Activated CD4-positive, alpha-beta T cell treated with anti-CD3 and anti-CD28 coated beads, Interleukin-2, amount 10 ng/mL, durations not matched to agents 24 days and 14 days (primary cell): Measurements from ENCODE around the gene GAB3. TPM values are rescaled to one million over a fixed set of nuclear protein-coding genes. Genes with fewer than 3 reads are reported as not detected.

Source experiments
- DNase-seq: peaks from one replicate; pipeline ENCODE4 v3.0.0; 2022
- H3K27ac Mint-ChIP-seq: one replicate; pipeline ENCODE4 v1.8.0; 2022; ENCODE audit warnings: mild to moderate bottlenecking, mixed read lengths
- H3K27me3 Mint-ChIP-seq: one replicate; pipeline ENCODE4 v1.8.0; 2022; ENCODE audit warnings: mixed read lengths
- H3K36me3 Mint-ChIP-seq: one replicate; pipeline ENCODE4 v1.8.0; 2022; ENCODE audit warnings: low read depth, mild to moderate bottlenecking, mixed read lengths
- H3K4me1 Mint-ChIP-seq: one replicate; pipeline ENCODE4 v1.8.0; 2021; ENCODE audit warnings: mixed read lengths
- H3K4me3 Mint-ChIP-seq: one replicate; pipeline ENCODE4 v1.8.0; 2022; ENCODE audit warnings: mild to moderate bottlenecking, moderate library complexity, mixed read lengths
- H3K9me3 Mint-ChIP-seq: one replicate; pipeline ENCODE4 v1.8.0; 2021; ENCODE audit warnings: mixed read lengths
- intact Hi-C: fragments of 100-400 bp; cut with micrococcal nuclease; formaldehyde crosslinking; loops from one replicate; pipeline ENCODE4 v1.15.1; 2023
- total RNA-seq: library from RNA; stranded (reverse); gene quantifications from 2 replicates; pipeline ENCODE4 v1.2.3, GENCODE V29; 2022

Gene GAB3
- total RNA-seq = 3.5 and 3.6 TPM in 2 replicates

GRCh38 chrX:154750301-154751202 lies at the start of gene GAB3:
TSS of gene GAB3 (minus strand) at chrX:154751077. CDS start at chrX:154751025, 52 bp downstream.
- Mint-ChIP-seq H3K4me1 (peaks cover 15% of the 10 kb centered on the region), H3K9me3 (no peaks in the 10 kb centered on the region), H3K27ac (peak within 1 kb of the TSS; percentile 67), H3K36me3 (peaks cover 3% of the 10 kb centered on the region), H3K4me3 (peak within 1 kb of the TSS; percentile 79), H3K27me3 (peaks cover 5% of the 10 kb centered on the region)
- DNase-seq = peak; percentile 84
- intact Hi-C loops = no loop called here

DNA sequence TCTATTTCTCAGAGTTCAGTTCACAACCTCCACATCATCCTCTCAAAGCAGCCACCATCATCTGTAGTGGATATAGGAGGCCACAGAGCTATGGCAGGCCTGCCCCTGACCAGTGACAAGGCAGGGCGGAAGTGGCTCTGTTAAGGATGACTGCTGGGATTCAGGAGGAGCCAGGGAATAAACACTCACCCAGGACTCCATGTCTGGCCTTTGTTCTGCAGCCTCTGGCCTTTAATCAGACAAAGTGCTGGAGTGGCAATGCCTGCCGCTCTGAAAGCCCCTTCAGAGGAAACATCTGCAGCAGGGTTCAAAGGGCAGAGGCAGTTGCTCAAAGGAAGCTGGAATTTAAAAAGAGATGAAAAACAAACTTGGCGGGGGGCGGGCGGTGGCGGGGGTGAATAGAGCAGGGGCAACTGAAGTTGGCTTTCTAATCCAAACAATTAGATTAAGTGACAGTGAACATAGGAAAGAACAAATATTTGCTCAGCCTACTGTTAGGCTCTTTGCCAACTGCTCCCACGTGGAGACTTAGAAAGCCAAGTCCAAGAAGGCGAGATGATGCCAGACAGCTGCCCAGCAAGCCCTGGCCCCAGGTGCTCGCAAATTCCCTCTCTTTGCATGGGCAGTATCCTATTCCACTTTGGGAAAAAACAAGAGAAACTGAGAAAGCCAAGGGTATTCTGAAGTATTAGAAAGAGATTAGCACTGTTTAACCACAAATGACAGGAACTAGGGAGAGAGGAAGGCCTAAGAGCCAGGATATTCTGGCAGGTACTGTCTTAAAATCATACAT lies 48.9 kb upstream of the GAB3 start:
- Mint-ChIP-seq H3K9me3 (no peaks in the 10 kb centered on the region), H3K36me3 (peaks cover 8% of the 10 kb centered on the region), H3K4me1 (peaks cover 57% of the 10 kb centered on the region), H3K27me3 (no peaks in the 10 kb centered on the region), H3K27ac (peak overlapping the region; percentile 94), H3K4me3 (peak overlapping the region; percentile 52)
- DNase-seq = no peak
- intact Hi-C loops = loop anchor here (1.0 to 5.0 kb wide), 2 partner anchors 36 to 82 kb away; no protein-coding TSS in a partner anchor

DNA sequence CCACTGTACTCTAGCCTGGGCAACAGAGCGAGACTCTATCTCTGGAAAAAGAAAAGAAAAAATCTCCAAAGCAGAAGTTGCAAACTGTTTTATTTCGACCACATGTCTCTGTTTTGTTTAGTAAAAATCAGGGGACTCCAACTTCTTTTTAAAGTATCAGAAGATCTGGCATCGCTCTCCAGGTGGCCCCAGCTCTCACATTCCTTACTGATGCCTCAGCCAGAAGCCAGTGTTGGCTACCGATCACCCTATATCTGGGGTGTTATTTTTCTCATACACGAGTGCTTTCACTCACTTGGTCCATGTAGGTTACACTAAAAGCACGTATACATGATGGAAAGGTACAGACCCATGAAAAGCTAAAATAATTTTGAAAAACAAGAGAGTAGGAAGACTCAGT lies 46.1 kb upstream of the GAB3 start:
- H3K36me3 Mint-ChIP-seq = peaks cover 8% of the 10 kb centered on the region

GRCh38 chrX:154795016-154795415 lies 44.1 kb upstream of the GAB3 start:
- DNase-seq = no peak
- no peak overlapping the region for H3K27ac Mint-ChIP-seq
- peaks cover 28% of the 10 kb centered on the region for H3K4me1 Mint-ChIP-seq
- H3K36me3 Mint-ChIP-seq = peaks cover 16% of the 10 kb centered on the region
- no peak overlapping the region for H3K4me3 Mint-ChIP-seq
- intact Hi-C loops = no loop called here
- H3K9me3 Mint-ChIP-seq = no peaks in the 10 kb centered on the region
- no peaks in the 10 kb centered on the region for H3K27me3 Mint-ChIP-seq

More for the DNA sequence above, 46.1 kb upstream of the GAB3 start:
- no peak for DNase-seq
- no peak overlapping the region for H3K4me3 Mint-ChIP-seq
- no peaks in the 10 kb centered on the region for H3K9me3 Mint-ChIP-seq
- no peak overlapping the region for H3K27ac Mint-ChIP-seq
- no peaks in the 10 kb centered on the region for H3K27me3 Mint-ChIP-seq
- intact Hi-C loops = no loop called here
- peaks cover 40% of the 10 kb centered on the region for H3K4me1 Mint-ChIP-seq

GRCh38 chrX:154793084-154793795 lies 42.4 kb upstream of the GAB3 start:
- H3K4me1 Mint-ChIP-seq = peaks cover 15% of the 10 kb centered on the region
- no peak overlapping the region for H3K4me3 Mint-ChIP-seq
- intact Hi-C loops = no loop called here
- no peaks in the 10 kb centered on the region for H3K9me3 Mint-ChIP-seq
- DNase-seq = no peak
- no peaks in the 10 kb centered on the region for H3K27me3 Mint-ChIP-seq
- H3K27ac Mint-ChIP-seq = no peak overlapping the region
- H3K36me3 Mint-ChIP-seq = peaks cover 24% of the 10 kb centered on the region

DNA sequence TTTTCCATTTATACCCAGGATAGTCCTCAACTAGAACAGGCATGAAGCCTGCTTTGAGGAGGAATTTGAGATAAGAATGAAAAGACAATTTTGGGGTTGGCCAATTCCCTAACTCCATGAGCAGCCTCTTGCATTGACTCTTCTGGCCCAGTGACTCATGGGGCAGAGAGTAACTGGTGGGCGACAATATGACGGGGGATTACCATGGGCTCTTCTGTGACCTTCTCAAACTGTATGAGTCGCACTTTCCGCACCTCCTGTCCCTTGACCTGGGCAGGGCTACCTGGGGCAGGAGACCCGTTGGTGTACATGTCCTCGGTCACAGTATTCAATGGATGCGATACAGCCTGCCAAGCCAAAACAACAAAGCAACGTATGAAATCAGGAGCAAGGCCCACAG lies 41.1 kb upstream of the GAB3 start:
- Mint-ChIP-seq H3K4me3 (no peak overlapping the region), H3K4me1 (peaks cover 10% of the 10 kb centered on the region), H3K27ac (no peak overlapping the region), H3K36me3 (peaks cover 23% of the 10 kb centered on the region), H3K9me3 (no peaks in the 10 kb centered on the region), H3K27me3 (no peaks in the 10 kb centered on the region)
- intact Hi-C loops = no loop called here
- no peak for DNase-seq

DNA sequence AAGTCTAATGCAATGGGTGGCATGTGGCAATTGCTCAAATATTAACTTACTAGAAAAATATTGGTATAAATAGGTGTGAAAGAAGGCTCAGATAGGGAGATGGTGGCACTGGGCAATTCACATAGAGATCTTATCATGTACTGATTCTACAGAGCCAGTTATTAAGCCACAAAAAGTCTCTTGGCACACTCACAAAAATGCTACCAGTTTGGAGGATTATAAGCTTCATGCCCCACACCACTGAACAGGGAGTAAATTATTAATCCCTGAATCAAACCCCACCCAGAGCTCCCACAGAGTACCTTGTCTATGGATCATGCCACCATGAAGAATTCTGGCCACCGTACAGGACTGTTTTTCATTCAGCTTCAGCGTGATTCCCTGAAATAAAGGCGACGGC lies 40.6 kb upstream of the GAB3 start:
- Mint-ChIP-seq H3K4me3 (no peak overlapping the region), H3K27ac (no peak overlapping the region), H3K27me3 (no peaks in the 10 kb centered on the region), H3K9me3 (no peaks in the 10 kb centered on the region), H3K36me3 (peaks cover 21% of the 10 kb centered on the region), H3K4me1 (peaks cover 6% of the 10 kb centered on the region)
- intact Hi-C loops = no loop called here
- no peak for DNase-seq

- Mint-ChIP-seq H3K36me3 (peaks cover 37% of the 10 kb centered on the region), H3K4me1 (peaks cover 28% of the 10 kb centered on the region), H3K27ac (no peak overlapping the region), H3K9me3 (no peaks in the 10 kb centered on the region), H3K27me3 (no peaks in the 10 kb centered on the region), H3K4me3 (no peak overlapping the region)
- intact Hi-C loops = no loop called here
- no peak for DNase-seq
Observed at GRCh38 chrX:154785716-154786115, 34.8 kb upstream of the GAB3 start.

DNA sequence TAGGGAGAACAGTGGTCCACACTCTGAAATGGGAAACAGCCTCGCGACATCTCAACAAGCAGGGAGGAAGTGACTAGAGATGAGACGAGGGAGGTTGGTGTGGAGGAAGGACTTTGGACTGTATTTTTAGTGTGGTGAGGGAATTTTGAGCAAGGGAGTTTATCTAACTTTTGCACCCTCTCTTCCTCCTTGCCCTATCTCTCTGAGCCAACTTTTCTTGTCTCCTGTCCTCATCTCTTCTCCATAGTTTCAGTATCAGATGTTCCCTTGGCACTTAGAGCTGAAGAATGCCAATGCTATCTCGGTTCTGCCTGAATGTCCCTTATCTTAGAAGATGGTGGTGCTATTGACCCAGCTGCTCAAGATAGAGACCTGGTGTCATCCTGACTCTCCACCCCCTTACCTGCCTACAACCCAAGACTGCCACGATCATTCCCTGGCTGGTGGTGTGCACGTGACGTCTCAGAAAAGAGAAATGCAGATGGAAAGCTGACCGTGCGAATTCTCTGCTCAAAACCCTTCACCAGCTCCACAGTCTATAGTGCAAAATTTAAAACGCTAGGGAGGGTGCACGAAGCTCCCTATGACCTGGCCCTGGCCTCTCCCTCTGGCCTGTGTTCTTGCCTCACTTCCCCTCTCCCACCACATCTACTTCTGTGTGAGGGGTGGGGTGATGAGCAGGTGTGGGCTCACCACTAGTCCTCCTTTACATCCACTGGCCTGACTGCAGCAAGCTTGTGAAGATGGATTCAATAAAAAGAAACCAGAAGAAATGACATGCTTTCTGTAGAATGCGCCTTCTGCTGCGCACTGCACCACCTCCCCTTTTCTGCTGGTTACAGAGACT lies 33.5 kb upstream of the GAB3 start:
- Mint-ChIP-seq H3K36me3 (peaks cover 32% of the 10 kb centered on the region), H3K4me3 (peak overlapping the region; percentile 71), H3K9me3 (no peaks in the 10 kb centered on the region), H3K4me1 (peaks cover 28% of the 10 kb centered on the region), H3K27ac (peak overlapping the region; percentile 59), H3K27me3 (no peaks in the 10 kb centered on the region)
- DNase-seq = no peak
- intact Hi-C loops = no loop called here

DNA sequence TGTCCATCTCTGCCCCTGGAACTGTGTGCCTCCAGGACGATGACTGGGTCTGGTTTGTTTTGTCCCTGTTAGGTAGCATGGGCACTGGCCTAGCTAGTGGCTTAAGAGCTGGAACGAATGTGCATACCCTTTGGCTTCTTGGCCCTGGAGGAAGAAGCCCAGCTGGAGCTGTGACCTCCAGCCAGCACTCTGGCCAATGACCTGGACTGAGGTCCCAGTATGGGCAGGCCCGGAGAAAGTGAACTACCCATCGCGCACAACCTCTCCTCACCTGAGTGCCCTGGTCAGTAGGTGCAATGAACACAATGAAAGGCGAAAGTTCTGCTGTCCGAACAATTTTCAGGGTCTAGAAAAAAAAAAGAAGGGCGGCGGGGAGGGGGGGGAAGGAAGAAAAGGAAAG lies 30.1 kb upstream of the GAB3 start:
- Mint-ChIP-seq H3K9me3 (no peaks in the 10 kb centered on the region), H3K4me1 (peaks cover 31% of the 10 kb centered on the region), H3K36me3 (peaks cover 46% of the 10 kb centered on the region), H3K4me3 (no peak overlapping the region), H3K27ac (no peak overlapping the region), H3K27me3 (no peaks in the 10 kb centered on the region)
- intact Hi-C loops = no loop called here
- no peak for DNase-seq

GRCh38 chrX:154779261-154779660 lies 28.4 kb upstream of the GAB3 start:
- Mint-ChIP-seq H3K9me3 (no peaks in the 10 kb centered on the region), H3K4me1 (peaks cover 32% of the 10 kb centered on the region), H3K4me3 (no peak overlapping the region), H3K27ac (no peak overlapping the region), H3K27me3 (no peaks in the 10 kb centered on the region), H3K36me3 (peaks cover 57% of the 10 kb centered on the region)
- intact Hi-C loops = no loop called here
- no peak for DNase-seq

DNA sequence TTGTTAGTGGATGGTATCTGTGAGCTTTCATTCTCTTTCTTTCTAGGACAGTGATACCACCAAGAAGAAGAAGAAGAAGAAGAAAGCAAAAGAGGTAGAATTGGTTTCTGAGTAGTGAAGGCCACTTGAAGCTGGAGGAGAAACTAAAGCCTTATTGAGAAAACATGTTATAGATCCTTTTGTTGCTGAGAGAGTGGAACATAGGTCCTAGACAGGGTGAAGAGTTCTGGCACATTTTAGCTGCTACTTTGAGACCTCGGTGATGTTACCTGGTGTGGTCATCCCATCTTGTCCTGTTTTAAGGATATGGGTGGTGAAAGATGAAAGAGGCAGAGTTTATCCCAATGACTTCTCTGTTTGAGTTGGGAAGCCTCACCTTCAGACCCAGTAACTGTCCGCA lies 25.9 kb upstream of the GAB3 start:
- Mint-ChIP-seq H3K36me3 (peaks cover 60% of the 10 kb centered on the region), H3K27me3 (no peaks in the 10 kb centered on the region), H3K9me3 (no peaks in the 10 kb centered on the region), H3K27ac (no peak overlapping the region), H3K4me3 (no peak overlapping the region), H3K4me1 (peaks cover 22% of the 10 kb centered on the region)
- intact Hi-C loops = no loop called here
- DNase-seq = no peak
